Putamen (tissue), 1 donor: ENCODE results near the gene UBTF.

ENCODE experiments used
- DNase-seq: peaks from one replicate; pipeline ENCODE4 v3.0.0-alpha.2; 2016; ENCODE audit warnings: low spot score

The UBTF gene

GRCh38 chr17:44171931-44172455 lies 47.5 kb downstream of the UBTF start:
- DNase-seq: no peak

- no peak for DNase-seq
These were observed 48.8 kb downstream of the UBTF start, which contains the start of gene ASB16 for GRCh38 chr17:44170499-44171201. TSS of gene ASB16 (plus strand) at chr17:44170704. CDS start at chr17:44170790, 86 bp downstream.

- DNase-seq: no peak
These were observed 49.4 kb downstream of the UBTF start for GRCh38 chr17:44170135-44170498.

- DNase-seq: no peak
These were observed 52.2 kb downstream of the UBTF start for GRCh38 chr17:44167181-44167861.

- no peak for DNase-seq
These were observed 55.0 kb downstream of the UBTF start for GRCh38 chr17:44164476-44164875.

GRCh38 chr17:44159519-44160210 lies 59.8 kb downstream of the UBTF start:
- DNase-seq: no peak

GRCh38 chr17:44155488-44155887 lies 64.0 kb downstream of the UBTF start:
- DNase-seq: no peak
